ENCODE results near the gene SKOR1. TPM values are rescaled to one million over a fixed set of nuclear protein-coding genes. Genes with fewer than 3 reads are reported as not detected.

The SKOR1 gene
- total and polyA plus RNA-seq, 2 of the 13 experiments (the other 11 are each of a cell fraction or from before 2014, with no cell fraction given): 0.09 to 0.11 TPM

DNA sequence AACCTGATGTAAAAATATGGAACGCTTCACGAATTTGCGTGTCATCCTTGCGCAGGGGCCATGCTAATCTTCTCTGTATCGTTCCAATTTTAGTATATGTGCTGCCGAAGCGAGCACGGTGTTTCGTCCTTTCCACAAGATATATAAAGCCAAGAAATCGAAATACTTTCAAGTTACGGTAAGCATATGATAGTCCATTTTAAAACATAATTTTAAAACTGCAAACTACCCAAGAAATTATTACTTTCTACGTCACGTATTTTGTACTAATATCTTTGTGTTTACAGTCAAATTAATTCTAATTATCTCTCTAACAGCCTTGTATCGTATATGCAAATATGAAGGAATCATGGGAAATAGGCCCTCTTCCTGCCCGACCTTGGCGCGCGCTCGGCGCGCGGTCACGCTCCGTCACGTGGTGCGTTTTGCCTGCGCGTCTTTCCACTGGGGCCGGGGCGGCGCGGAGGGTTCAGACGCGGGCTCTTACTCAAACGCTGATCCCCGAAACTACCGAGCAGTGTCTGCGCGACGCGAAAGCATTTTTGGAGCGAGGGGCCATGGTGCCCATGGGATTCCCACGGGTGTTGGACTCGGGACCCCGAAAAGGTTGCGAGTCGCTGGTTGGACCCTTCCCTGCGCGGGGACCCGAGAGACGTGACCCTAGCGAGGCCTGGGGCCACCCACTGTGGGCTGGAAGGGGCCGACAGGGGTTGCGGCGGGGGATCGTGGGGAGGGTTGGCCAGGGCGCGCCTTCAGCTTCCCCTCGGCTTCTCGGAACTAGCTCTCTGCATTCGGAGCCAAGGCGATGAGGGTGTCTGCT, 14.8 kb downstream of the SKOR1 start, which contains the start of gene RNU6-1 (continued):
- TF ChIP-seq ZNF781 (CRISPR knock-in tag; IDR thresholded peaks at IDR 0.05; ENCODE audit: borderline replicate concordance, not compliant biosample characterization) (no peak), YY1 (IDR thresholded peaks at IDR 0.05; ENCODE audit: insufficient read depth, insufficient replicate concordance, low read depth, low read length) (peak; percentile 25), ZNF138 (CRISPR knock-in tag; IDR thresholded peaks at IDR 0.05; ENCODE audit: low read depth) (no peak), ZNF703 (CRISPR knock-in tag; IDR thresholded peaks at IDR 0.05; ENCODE audit: borderline replicate concordance) (no peak), ZNF660 (CRISPR knock-in tag; IDR thresholded peaks at IDR 0.05; ENCODE audit: borderline replicate concordance, low read depth) (no peak), TOE1 (CRISPR knock-in tag; IDR thresholded peaks at IDR 0.05) (no peak), SALL1 (CRISPR knock-in tag; IDR thresholded peaks at IDR 0.05) (peak; percentile 68; the same call in 1 of the 2 replicates), FOXP1 (IDR thresholded peaks at IDR 0.05) (no peak), FOXP1 (CRISPR knock-in tag; IDR thresholded peaks at IDR 0.05) (no peak), SMYD3 (CRISPR knock-in tag; IDR thresholded peaks at IDR 0.05) (peak; percentile 69; the same call in 1 of the 2 replicates), ZNF720 (CRISPR knock-in tag; IDR thresholded peaks at IDR 0.05) (no peak), RBM22 (optimal IDR thresholded peaks at IDR 0.05; ENCODE audit: low read length) (no peak), ETS1 (CRISPR knock-in tag; IDR thresholded peaks at IDR 0.05) (no peak), ZNF101 (CRISPR knock-in tag; IDR thresholded peaks at IDR 0.05; ENCODE audit: borderline replicate concordance, low read depth) (no peak)
- TF ChIP-seq, protein P1, sequence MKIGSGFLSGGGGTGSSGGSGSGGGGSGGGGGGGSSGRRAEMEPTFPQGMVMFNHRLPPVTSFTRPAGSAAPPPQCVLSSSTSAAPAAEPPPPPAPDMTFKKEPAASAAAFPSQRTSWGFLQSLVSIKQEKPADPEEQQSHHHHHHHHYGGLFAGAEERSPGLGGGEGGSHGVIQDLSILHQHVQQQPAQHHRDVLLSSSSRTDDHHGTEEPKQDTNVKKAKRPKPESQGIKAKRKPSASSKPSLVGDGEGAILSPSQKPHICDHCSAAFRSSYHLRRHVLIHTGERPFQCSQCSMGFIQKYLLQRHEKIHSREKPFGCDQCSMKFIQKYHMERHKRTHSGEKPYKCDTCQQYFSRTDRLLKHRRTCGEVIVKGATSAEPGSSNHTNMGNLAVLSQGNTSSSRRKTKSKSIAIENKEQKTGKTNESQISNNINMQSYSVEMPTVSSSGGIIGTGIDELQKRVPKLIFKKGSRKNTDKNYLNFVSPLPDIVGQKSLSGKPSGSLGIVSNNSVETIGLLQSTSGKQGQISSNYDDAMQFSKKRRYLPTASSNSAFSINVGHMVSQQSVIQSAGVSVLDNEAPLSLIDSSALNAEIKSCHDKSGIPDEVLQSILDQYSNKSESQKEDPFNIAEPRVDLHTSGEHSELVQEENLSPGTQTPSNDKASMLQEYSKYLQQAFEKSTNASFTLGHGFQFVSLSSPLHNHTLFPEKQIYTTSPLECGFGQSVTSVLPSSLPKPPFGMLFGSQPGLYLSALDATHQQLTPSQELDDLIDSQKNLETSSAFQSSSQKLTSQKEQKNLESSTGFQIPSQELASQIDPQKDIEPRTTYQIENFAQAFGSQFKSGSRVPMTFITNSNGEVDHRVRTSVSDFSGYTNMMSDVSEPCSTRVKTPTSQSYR (CRISPR knock-in tag; IDR thresholded peaks at IDR 0.05; ENCODE audit: borderline replicate concordance): no peak
- TF ChIP-seq, protein P2, sequence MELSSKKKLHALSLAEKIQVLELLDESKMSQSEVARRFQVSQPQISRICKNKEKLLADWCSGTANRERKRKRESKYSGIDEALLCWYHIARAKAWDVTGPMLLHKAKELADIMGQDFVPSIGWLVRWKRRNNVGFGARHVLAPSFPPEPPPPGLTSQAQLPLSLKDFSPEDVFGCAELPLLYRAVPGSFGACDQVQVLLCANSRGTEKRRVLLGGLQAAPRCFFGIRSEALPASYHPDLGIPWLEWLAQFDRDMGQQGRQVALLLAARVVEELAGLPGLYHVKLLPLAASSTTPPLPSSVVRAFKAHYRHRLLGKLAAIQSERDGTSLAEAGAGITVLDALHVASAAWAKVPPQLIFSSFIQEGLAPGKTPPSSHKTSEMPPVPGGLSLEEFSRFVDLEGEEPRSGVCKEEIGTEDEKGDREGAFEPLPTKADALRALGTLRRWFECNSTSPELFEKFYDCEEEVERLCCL (CRISPR knock-in tag; IDR thresholded peaks at IDR 0.05; ENCODE audit: borderline replicate concordance): no peak
- TF ChIP-seq, protein P3, sequence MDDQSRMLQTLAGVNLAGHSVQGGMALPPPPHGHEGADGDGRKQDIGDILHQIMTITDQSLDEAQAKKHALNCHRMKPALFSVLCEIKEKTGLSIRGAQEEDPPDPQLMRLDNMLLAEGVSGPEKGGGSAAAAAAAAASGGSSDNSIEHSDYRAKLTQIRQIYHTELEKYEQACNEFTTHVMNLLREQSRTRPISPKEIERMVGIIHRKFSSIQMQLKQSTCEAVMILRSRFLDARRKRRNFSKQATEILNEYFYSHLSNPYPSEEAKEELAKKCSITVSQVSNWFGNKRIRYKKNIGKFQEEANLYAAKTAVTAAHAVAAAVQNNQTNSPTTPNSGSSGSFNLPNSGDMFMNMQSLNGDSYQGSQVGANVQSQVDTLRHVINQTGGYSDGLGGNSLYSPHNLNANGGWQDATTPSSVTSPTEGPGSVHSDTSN (CRISPR knock-in tag; IDR thresholded peaks at IDR 0.05; ENCODE audit: borderline replicate concordance): no peak
- TF ChIP-seq, protein P4, sequence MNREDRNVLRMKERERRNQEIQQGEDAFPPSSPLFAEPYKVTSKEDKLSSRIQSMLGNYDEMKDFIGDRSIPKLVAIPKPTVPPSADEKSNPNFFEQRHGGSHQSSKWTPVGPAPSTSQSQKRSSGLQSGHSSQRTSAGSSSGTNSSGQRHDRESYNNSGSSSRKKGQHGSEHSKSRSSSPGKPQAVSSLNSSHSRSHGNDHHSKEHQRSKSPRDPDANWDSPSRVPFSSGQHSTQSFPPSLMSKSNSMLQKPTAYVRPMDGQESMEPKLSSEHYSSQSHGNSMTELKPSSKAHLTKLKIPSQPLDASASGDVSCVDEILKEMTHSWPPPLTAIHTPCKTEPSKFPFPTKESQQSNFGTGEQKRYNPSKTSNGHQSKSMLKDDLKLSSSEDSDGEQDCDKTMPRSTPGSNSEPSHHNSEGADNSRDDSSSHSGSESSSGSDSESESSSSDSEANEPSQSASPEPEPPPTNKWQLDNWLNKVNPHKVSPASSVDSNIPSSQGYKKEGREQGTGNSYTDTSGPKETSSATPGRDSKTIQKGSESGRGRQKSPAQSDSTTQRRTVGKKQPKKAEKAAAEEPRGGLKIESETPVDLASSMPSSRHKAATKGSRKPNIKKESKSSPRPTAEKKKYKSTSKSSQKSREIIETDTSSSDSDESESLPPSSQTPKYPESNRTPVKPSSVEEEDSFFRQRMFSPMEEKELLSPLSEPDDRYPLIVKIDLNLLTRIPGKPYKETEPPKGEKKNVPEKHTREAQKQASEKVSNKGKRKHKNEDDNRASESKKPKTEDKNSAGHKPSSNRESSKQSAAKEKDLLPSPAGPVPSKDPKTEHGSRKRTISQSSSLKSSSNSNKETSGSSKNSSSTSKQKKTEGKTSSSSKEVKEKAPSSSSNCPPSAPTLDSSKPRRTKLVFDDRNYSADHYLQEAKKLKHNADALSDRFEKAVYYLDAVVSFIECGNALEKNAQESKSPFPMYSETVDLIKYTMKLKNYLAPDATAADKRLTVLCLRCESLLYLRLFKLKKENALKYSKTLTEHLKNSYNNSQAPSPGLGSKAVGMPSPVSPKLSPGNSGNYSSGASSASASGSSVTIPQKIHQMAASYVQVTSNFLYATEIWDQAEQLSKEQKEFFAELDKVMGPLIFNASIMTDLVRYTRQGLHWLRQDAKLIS (CRISPR knock-in tag; IDR thresholded peaks at IDR 0.05): no peak

All from HepG2 (cell line).